AG04450 (cell line): ENCODE results near the gene NLN. TPM values are rescaled to one million over a fixed set of nuclear protein-coding genes. Genes with fewer than 3 reads are reported as not detected.

Source experiments
- CTCF ChIA-PET: fragments of 300-600, 350-600 bp; formaldehyde crosslinking; extraction: SDS; loops from one replicate; lab custom pipeline; 2022; ENCODE audit warnings: antibody characterized with exemption, inconsistent platforms; lab: Charles Lee
- POLR2A ChIA-PET: fragments of 350-600 bp; formaldehyde crosslinking; extraction: SDS; loops from one replicate; lab custom pipeline; 2021; ENCODE audit warnings: antibody characterized with exemption, inconsistent platforms; lab: Yijun Ruan, JAX
- DNase-seq: peaks from one replicate; pipeline ENCODE4 v3.0.0-alpha.2; 2011; ENCODE audit warnings: low read depth, low spot score
- H3K27ac ChIP-seq: one replicate; pipeline ENCODE4 v1.5.1; 2012; ENCODE audit warnings: low read depth, low read length, control low read depth
- H3K27me3 ChIP-seq: one replicate; pipeline ENCODE4 v1.6.0; 2012; ENCODE audit warnings: low read length; ENCODE audit not compliant: control insufficient read depth, insufficient read depth
- H3K4me3 ChIP-seq: 2 replicates; pipeline ENCODE4 v1.5.1; 2011; ENCODE audit warnings: mild to moderate bottlenecking, low read depth, low read length, control low read depth
- H3K9me3 ChIP-seq: 2 replicates; pipeline ENCODE4 v1.5.1; 2012; ENCODE audit warnings: low read length; ENCODE audit not compliant: control insufficient read depth, insufficient read depth
- CTCF ChIP-seq: IDR thresholded peaks from 2 replicates; pipeline ENCODE4 v1.5.1; 2011; ENCODE audit warnings: low read depth, low read length, control low read depth, inconsistent platforms
- polyA plus RNA-seq: library from polyadenylated mRNA; depleted of rRNA; stranded (reverse); fragments of >200 nt; gene quantifications from 2 replicates; pipeline ENCODE4 v1.2.3, GENCODE V29; 2011

Gene NLN
- polyA plus RNA-seq, 1 experiment: 28.8 TPM

- H3K27me3 ChIP-seq: no peaks in the 10 kb centered on the region
- DNase-seq: no peak
- no peak overlapping the region for H3K4me3 ChIP-seq
- POLR2A ChIA-PET: no interaction called here
- no peaks in the 10 kb centered on the region for H3K9me3 ChIP-seq
- no peak for TF ChIP-seq CTCF
- CTCF ChIA-PET: no interaction called here
- H3K27ac ChIP-seq: no peak overlapping the region
Observed at GRCh38 chr5:65831276-65831675, 109.3 kb downstream of the NLN start.

- ChIA-PET POLR2A (no interaction called here), CTCF (interaction anchor here (0.7 kb wide), 1 partner anchor 124 kb away, joined by 4 read pairs; no protein-coding TSS in a partner anchor)
Observed at GRCh38 chr5:65832152-65832551, 110.1 kb downstream of the NLN start.

GRCh38 chr5:65832603-65833228, 110.7 kb downstream of the NLN start:
- H3K4me3 ChIP-seq: no peak overlapping the region
- H3K27ac ChIP-seq: no peak overlapping the region
- ChIA-PET POLR2A (no interaction called here), CTCF (interaction anchor here (0.7 kb wide), 1 partner anchor 124 kb away, joined by 4 read pairs; no protein-coding TSS in a partner anchor)
- TF ChIP-seq CTCF: no peak
- DNase-seq: no peak
- no peaks in the 10 kb centered on the region for H3K9me3 ChIP-seq
- no peaks in the 10 kb centered on the region for H3K27me3 ChIP-seq

More at GRCh38 chr5:65832152-65832551, 110.1 kb downstream of the NLN start:
- Histone ChIP-seq H3K27ac (no peak overlapping the region), H3K9me3 (no peaks in the 10 kb centered on the region), H3K27me3 (no peaks in the 10 kb centered on the region), H3K4me3 (no peak overlapping the region)
- no peak for DNase-seq
- no peak for TF ChIP-seq CTCF

DNA sequence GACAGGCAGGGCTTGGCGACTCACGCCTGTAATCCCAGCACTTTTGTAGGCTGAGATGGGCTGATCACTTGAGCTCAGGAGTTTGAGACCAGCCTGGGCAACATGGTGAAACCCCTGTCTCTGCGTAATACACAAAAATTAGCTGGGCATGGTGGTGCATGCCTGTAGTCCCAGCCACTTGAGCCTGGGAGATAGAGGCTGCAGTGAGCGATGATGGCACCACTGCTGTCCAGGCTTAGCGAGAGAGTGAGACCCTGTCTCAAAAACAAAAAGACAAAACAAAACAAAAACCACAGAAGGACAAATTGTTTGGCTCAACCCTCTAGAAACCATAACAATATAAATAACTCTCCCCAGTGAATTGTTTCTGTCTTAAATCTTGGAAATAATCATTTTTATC, 111.8 kb downstream of the NLN start:
- ChIA-PET POLR2A (no interaction called here), CTCF (no interaction called here)
- Histone ChIP-seq H3K27ac (no peak overlapping the region), H3K4me3 (no peak overlapping the region), H3K9me3 (no peaks in the 10 kb centered on the region), H3K27me3 (no peaks in the 10 kb centered on the region)
- no peak for TF ChIP-seq CTCF
- no peak for DNase-seq

GRCh38 chr5:65834306-65834705, 112.3 kb downstream of the NLN start:
- H3K27ac ChIP-seq: no peak overlapping the region
- CTCF ChIA-PET: no interaction called here
- POLR2A ChIA-PET: no interaction called here
- no peak for DNase-seq
- no peak overlapping the region for H3K4me3 ChIP-seq
- no peaks in the 10 kb centered on the region for H3K9me3 ChIP-seq
- H3K27me3 ChIP-seq: no peaks in the 10 kb centered on the region
- TF ChIP-seq CTCF: no peak
